HCT116 (cell line): ENCODE measurements around the gene PGM3. TPM values are rescaled to one million over a fixed set of nuclear protein-coding genes. Genes with fewer than 3 reads are reported as not detected.

Source experiments
- ATAC-seq: fragments of 200-7000 bp; cut with Tn5 transposase; 2 replicates; pipeline ENCODE4 v1.9.1; 2020; ENCODE audit warnings: mild to moderate bottlenecking, moderate library complexity
- BruUV-seq: library from RNA; stranded (reverse); fragments of 400-500 nt; replicated peaks from 2 replicates; lab custom pipeline; 2021; lab: Mats Ljungman, UMichigan
- CTCF ChIA-PET: fragments of 300-600 bp; sonication (Branson Sonifier 250); formaldehyde crosslinking; loops from one replicate; lab custom pipeline; 2021; ENCODE audit warnings: antibody characterized with exemption; lab: Charles Lee
- POLR2A ChIA-PET: fragments of 300-600, 350-600 bp; sonication (Branson Sonifier 250); formaldehyde crosslinking; loops from one replicate; lab custom pipeline; 2021; ENCODE audit warnings: antibody characterized with exemption; lab: Charles Lee
- RAD21 ChIA-PET, 2 experiments: fragments of 300-600 bp; sonication (Branson Sonifier 250); formaldehyde crosslinking; loops; one replicate each; lab custom pipeline; 2023; ENCODE audit warnings: low total read pairs in 2 of 2; ENCODE audit not compliant: uncharacterized antibody in 2 of 2, unreplicated experiment in 2 of 2, low non-redundant PET in 1 of 2; lab: Charles Lee
- DNase-seq: peaks from one replicate; pipeline ENCODE4 v3.0.0-alpha.2; 2010; ENCODE audit warnings: low read depth, low spot score
- H2AFZ ChIP-seq: fragments of 200-600 bp; shearing (Covaris generic), sonication (generic); 2 replicates; pipeline ENCODE4 v1.6.1; 2017; ENCODE audit warnings: low read depth, mixed run types, mixed read lengths, antibody characterized with exemption, low read length; ENCODE audit not compliant: poor library complexity, severe bottlenecking
- H3K27ac ChIP-seq: 2 replicates; pipeline ENCODE4 v1.5.1; 2012; ENCODE audit warnings: low read depth, low read length
- H3K27me3 ChIP-seq: fragments of 200-600 bp; sonication (generic); 2 replicates; pipeline ENCODE4 v1.6.1; 2016; ENCODE audit warnings: mixed run types, low read length, mixed read lengths; ENCODE audit not compliant: insufficient read depth
- H3K36me3 ChIP-seq, 2 experiments: fragments of 200-500 bp in 1 of 2; fragments of 200-600 bp in 1 of 2; sonication (Bioruptor generic) in 1 of 2; sonication (generic) in 1 of 2; 2 replicates each; pipeline versions ENCODE4 v1.5.1 to v1.6.1; 2014 to 2016; ENCODE audit warnings: low read length in 2 of 2, inconsistent platforms in 1 of 2, mixed read lengths in 1 of 2, mixed run types in 1 of 2; ENCODE audit not compliant: insufficient read depth in 2 of 2, control insufficient read depth in 1 of 2
- H3K4me1 ChIP-seq, 2 experiments: fragments of 200-600 bp in 1 of 2; sonication (generic) in 1 of 2; 2 replicates each; pipeline versions ENCODE4 v1.5.1 to v1.6.1; 2012 to 2017; ENCODE audit warnings: low read length in 2 of 2, inconsistent platforms in 1 of 2, mild to moderate bottlenecking in 1 of 2, mixed read lengths in 1 of 2, mixed run types in 1 of 2, moderate library complexity in 1 of 2; ENCODE audit not compliant: insufficient read depth in 2 of 2, control insufficient read depth in 1 of 2
- H3K4me2 ChIP-seq: fragments of 200-600 bp; sonication (generic); 2 replicates; pipeline ENCODE4 v1.6.1; 2017; ENCODE audit warnings: mixed run types, low read length, mixed read lengths
- H3K4me3 ChIP-seq, 2 experiments: fragments of 200-600 bp in 1 of 2; sonication (generic) in 1 of 2; replicated peaks in 1 of 2; 2 replicates each; pipeline ENCODE4 v1.5.1; 2011 to 2016; ENCODE audit warnings: low read length in 2 of 2, control low read depth in 1 of 2, low read depth in 1 of 2, mild to moderate bottlenecking in 1 of 2, mixed read lengths in 1 of 2, mixed run types in 1 of 2
- H3K79me2 ChIP-seq: fragments of 200-600 bp; sonication (generic); 2 replicates; pipeline ENCODE4 v1.6.1; 2017; ENCODE audit warnings: mild to moderate bottlenecking, mixed run types, low read length, moderate library complexity, mixed read lengths; ENCODE audit not compliant: insufficient read depth
- H3K9ac ChIP-seq: fragments of 200-600 bp; sonication (generic); 2 replicates; pipeline ENCODE4 v1.6.1; 2016; ENCODE audit warnings: low read length, mixed read lengths
- H3K9me2 ChIP-seq: fragments of 200-600 bp; sonication (generic), shearing (Covaris generic); 2 replicates; pipeline ENCODE4 v1.6.1; 2017; ENCODE audit warnings: mixed run types, mild to moderate bottlenecking, moderate library complexity; ENCODE audit not compliant: insufficient read depth
- H3K9me3 ChIP-seq, 2 experiments: fragments of 200-500 bp in 1 of 2; fragments of 200-600 bp in 1 of 2; sonication (Bioruptor generic) in 1 of 2; sonication (generic) in 1 of 2; 2 replicates each; pipeline ENCODE4 v1.6.1; 2014 to 2017; ENCODE audit warnings: low read length in 2 of 2, mixed read lengths in 2 of 2, inconsistent platforms in 1 of 2, low read depth in 1 of 2, mild to moderate bottlenecking in 1 of 2, mixed run types in 1 of 2, moderate library complexity in 1 of 2; ENCODE audit not compliant: control insufficient read depth in 1 of 2, insufficient read depth in 1 of 2
- H4K20me1 ChIP-seq: fragments of 200-600 bp; sonication (generic), shearing (Covaris generic); 2 replicates; pipeline ENCODE4 v1.6.1; 2017; ENCODE audit warnings: mixed run types, mild to moderate bottlenecking, moderate library complexity; ENCODE audit not compliant: insufficient read depth
- CBX3 ChIP-seq: IDR thresholded peaks from 2 replicates; pipeline ENCODE4 v1.6.1; 2012; ENCODE audit warnings: low read depth
- CEBPB ChIP-seq: IDR thresholded peaks from 2 replicates; pipeline ENCODE4 v1.6.1; 2012; ENCODE audit warnings: low read depth
- EZH2phosphoT487 ChIP-seq: fragments of 200-600 bp; IDR thresholded peaks from 2 replicates; pipeline ENCODE4 v1.6.1; 2018; ENCODE audit warnings: antibody characterized with exemption, borderline replicate concordance
- FOSL1 ChIP-seq: IDR thresholded peaks from 2 replicates; pipeline ENCODE4 v1.6.1; 2012; ENCODE audit warnings: low read depth
- JUND ChIP-seq: IDR thresholded peaks from 2 replicates; pipeline ENCODE4 v1.6.1; 2012
- POLR2A ChIP-seq: IDR thresholded peaks from 2 replicates; pipeline ENCODE4 v1.7.0; 2011; ENCODE audit warnings: borderline replicate concordance; ENCODE audit not compliant: insufficient read depth, insufficient read length; ENCODE audit errors: extremely low read depth
- SIN3A ChIP-seq: IDR thresholded peaks from 2 replicates; pipeline ENCODE4 v1.6.1; 2012; ENCODE audit warnings: low read depth
- SRF ChIP-seq: IDR thresholded peaks from 2 replicates; pipeline ENCODE4 v1.6.1; 2012; ENCODE audit warnings: low read depth
- TCF7L2 ChIP-seq: IDR thresholded peaks from 2 replicates; pipeline ENCODE4 v1.7.0; 2011; ENCODE audit warnings: borderline replicate concordance, inconsistent platforms; ENCODE audit not compliant: insufficient read depth, insufficient read length; ENCODE audit errors: extremely low read depth
- YY1 ChIP-seq: IDR thresholded peaks from 2 replicates; pipeline ENCODE4 v1.6.1; 2011; ENCODE audit warnings: low read length, low read depth, moderate library complexity, mild to moderate bottlenecking; ENCODE audit not compliant: insufficient replicate concordance; ENCODE audit errors: extremely low read depth
- ZFX ChIP-seq: fragments of 450-650 bp; IDR thresholded peaks from 2 replicates; pipeline ENCODE4 v1.6.1; 2017
- intact Hi-C: fragments of 100-400 bp; cut with micrococcal nuclease; formaldehyde crosslinking; loops from 2 replicates; pipeline ENCODE4 v1.10.0; 2022
- total RNA-seq: library from RNA; stranded (reverse); gene quantifications from one replicate; pipeline ENCODE4 v1.2.1, GENCODE V29; 2021; ENCODE audit not compliant: unreplicated experiment
- TF ChIP-seq, protein P1 (sequence below): IDR thresholded peaks from 2 replicates; pipeline ENCODE4 v1.6.1; 2012
- TF ChIP-seq, protein P2 (sequence below), 3 experiments: fragments of 200-600 bp in 1 of 3; sonication (generic) in 1 of 3; IDR thresholded peaks in 2 of 3; conservative IDR thresholded peaks in 1 of 3; 2 replicates each; pipeline ENCODE4 v1.5.1; 2012 to 2017; ENCODE audit warnings: low read depth in 2 of 3, low read length in 2 of 3, antibody characterized with exemption in 1 of 3, borderline replicate concordance in 1 of 3, control low read depth in 1 of 3, mild to moderate bottlenecking in 1 of 3, mixed read lengths in 1 of 3, mixed run types in 1 of 3, moderate library complexity in 1 of 3; ENCODE audit not compliant: insufficient read depth in 1 of 3

PGM3 gene
- total RNA-seq, 1 experiment from 2014 or later = 63.5 TPM

- DNase-seq (no peak), ATAC-seq (no peak)
- H3K27ac ChIP-seq = no peak overlapping the region
- H3K9me3 ChIP-seq = no peaks in the 10 kb centered on the region
- no peak overlapping the region for H3K4me2 ChIP-seq
- ChIA-PET RAD21 (no interaction called here), POLR2A (no interaction called here), CTCF (interaction anchor here (1.9 kb wide), 1 partner anchor 15 kb away, joined by 5 read pairs; no protein-coding TSS in a partner anchor)
- no peak overlapping the region for H2AFZ ChIP-seq
- no peaks in the 10 kb centered on the region for H3K36me3 ChIP-seq
- no peak overlapping the region for H3K4me3 ChIP-seq
- no peak for TF ChIP-seq FOSL1
- no peak overlapping the region for H3K9ac ChIP-seq
- BruUV-seq = no TSS peak
- no peaks in the 10 kb centered on the region for H3K79me2 ChIP-seq
- H3K27me3 ChIP-seq = no peaks in the 10 kb centered on the region
- intact Hi-C loops = no loop called here
- no peaks in the 10 kb centered on the region for H4K20me1 ChIP-seq
- peaks cover 0 to 5% of the 10 kb centered on the region in 2 experiments; a peak in 1 of 4 replicates for H3K4me1 ChIP-seq
- H3K9me2 ChIP-seq = no peaks in the 10 kb centered on the region
Measured at GRCh38 chr6:83199863-83200225, 6.8 kb upstream of the PGM3 start.

DNA sequence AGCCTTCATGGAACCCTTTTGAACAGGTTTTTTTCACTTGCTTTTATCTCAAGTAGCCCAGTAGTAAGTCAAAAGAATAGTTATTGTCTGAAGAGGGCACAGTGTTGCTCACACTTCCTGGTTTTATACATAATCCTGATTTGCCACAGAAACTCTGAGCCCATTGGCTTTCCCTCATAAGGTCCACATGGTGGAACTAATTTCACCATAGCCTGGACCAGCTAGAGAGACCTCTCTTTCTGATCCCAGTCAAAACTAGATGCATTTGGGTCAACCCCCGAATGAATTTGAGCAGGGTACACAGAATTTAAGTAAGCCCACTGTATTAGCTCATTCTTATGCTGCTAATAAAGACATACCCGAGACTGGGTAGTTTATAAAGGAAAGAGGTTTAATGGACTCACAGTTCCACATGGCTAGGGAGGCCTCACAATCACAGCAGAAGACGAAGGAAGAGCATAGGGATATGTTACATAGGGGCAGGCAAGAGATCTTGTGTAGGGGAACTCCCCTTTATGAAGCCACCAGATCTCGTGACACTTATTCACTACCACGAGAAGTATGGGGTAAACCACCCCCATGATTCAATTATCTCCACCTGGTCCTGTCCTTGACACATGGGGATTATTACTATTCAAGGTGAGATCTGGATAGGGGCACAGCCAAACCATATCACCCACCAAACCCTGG, 6.3 kb upstream of the PGM3 start:
- Histone ChIP-seq H3K4me2 (no peak overlapping the region), H3K9ac (no peak overlapping the region), H3K4me1 (peaks cover 0 to 7% of the 10 kb centered on the region in 2 experiments; a peak in 3 of 4 replicates), H3K9me2 (no peaks in the 10 kb centered on the region), H3K27me3 (no peaks in the 10 kb centered on the region), H2AFZ (no peak overlapping the region), H3K4me3 (no peak overlapping the region), H3K9me3 (no peaks in the 10 kb centered on the region), H3K79me2 (no peaks in the 10 kb centered on the region), H3K27ac (no peak overlapping the region), H4K20me1 (no peaks in the 10 kb centered on the region), H3K36me3 (no peaks in the 10 kb centered on the region)
- TF ChIP-seq SRF (no peak), EZH2phosphoT487 (no peak), CEBPB (no peak), JUND (no peak), TCF7L2 (no peak), CBX3 (no peak), ZFX (no peak), POLR2A (no peak), FOSL1 (no peak), SIN3A (no peak), YY1 (no peak)
- TF ChIP-seq, protein P1, sequence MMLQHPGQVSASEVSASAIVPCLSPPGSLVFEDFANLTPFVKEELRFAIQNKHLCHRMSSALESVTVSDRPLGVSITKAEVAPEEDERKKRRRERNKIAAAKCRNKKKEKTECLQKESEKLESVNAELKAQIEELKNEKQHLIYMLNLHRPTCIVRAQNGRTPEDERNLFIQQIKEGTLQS = no peak
- TF ChIP-seq, protein P2, sequence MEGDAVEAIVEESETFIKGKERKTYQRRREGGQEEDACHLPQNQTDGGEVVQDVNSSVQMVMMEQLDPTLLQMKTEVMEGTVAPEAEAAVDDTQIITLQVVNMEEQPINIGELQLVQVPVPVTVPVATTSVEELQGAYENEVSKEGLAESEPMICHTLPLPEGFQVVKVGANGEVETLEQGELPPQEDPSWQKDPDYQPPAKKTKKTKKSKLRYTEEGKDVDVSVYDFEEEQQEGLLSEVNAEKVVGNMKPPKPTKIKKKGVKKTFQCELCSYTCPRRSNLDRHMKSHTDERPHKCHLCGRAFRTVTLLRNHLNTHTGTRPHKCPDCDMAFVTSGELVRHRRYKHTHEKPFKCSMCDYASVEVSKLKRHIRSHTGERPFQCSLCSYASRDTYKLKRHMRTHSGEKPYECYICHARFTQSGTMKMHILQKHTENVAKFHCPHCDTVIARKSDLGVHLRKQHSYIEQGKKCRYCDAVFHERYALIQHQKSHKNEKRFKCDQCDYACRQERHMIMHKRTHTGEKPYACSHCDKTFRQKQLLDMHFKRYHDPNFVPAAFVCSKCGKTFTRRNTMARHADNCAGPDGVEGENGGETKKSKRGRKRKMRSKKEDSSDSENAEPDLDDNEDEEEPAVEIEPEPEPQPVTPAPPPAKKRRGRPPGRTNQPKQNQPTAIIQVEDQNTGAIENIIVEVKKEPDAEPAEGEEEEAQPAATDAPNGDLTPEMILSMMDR (IDR thresholded peaks at IDR 0.05 in 2 of 3, conservative IDR thresholded peaks at IDR 0.05 in 1 of 3; ENCODE audit: borderline replicate concordance in 1 of 3, insufficient read depth in 1 of 3, low read depth in 2 of 3, low read length in 2 of 3) = no peak
- intact Hi-C loops = no loop called here
- ChIA-PET RAD21 (no interaction called here), CTCF (interaction anchor here (1.9 kb wide), 1 partner anchor 16 kb away, joined by 5 read pairs; no protein-coding TSS in a partner anchor), POLR2A (no interaction called here)
- no peak for DNase-seq
- ATAC-seq = no peak
- no TSS peak for BruUV-seq
